ENCODE measurements around the gene AMBP.

AMBP gene

DNA sequence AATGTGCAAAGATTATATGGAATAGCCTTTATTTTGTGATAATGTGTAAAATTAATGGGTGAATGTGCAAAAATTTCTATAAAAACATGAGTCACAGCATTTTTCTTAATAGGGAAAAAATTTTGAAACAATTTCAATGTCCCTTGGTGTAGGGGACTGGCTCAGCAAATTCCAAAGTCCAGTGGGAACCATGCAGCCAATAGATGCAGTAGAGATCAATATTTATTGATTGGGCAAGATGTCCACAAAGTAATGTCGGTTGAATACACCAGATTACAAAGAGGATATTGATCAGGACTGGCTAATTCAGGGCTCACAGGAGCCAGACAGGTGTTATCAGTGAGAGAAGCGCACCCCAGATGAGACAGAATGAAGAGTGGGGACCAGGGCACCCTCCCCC lies 62.5 kb downstream of the AMBP start:
- Histone ChIP-seq H3K79me2 (ENCODE audit: insufficient read depth, low read length) (no peaks in the 10 kb centered on the region), H2AFZ (ENCODE audit: low read length) (no peak overlapping the region), H3K9me2 (replicated peaks; ENCODE audit: low read depth, low read length) (no peaks in the 10 kb centered on the region), H3K9me3 (ENCODE audit: insufficient read depth, low read depth, low read length) (no peaks in the 10 kb centered on the region), H4K20me1 (ENCODE audit: insufficient read depth, low read length, poor library complexity, severe bottlenecking) (no peaks in the 10 kb centered on the region), H3K4me3 (ENCODE audit: low read length, poor library complexity, severe bottlenecking) (no peak overlapping the region), H3K9ac (ENCODE audit: low read depth, low read length, poor library complexity, severe bottlenecking) (no peak overlapping the region), H3K36me3 (ENCODE audit: insufficient read depth, low read length) (peaks cover 57% of the 10 kb centered on the region; the same call in 1 of the 2 replicates), H3K4me2 (ENCODE audit: low read depth, low read length, poor library complexity, severe bottlenecking) (no peak overlapping the region), H3K27me3 (ENCODE audit: insufficient read depth, low read length, poor library complexity, severe bottlenecking) (no peaks in the 10 kb centered on the region), H3K4me1 (ENCODE audit: insufficient read depth, low read length, poor library complexity, severe bottlenecking) (no peaks in the 10 kb centered on the region), H3F3A (ENCODE audit: low read depth) (no peaks in the 10 kb centered on the region)
- TF ChIP-seq, protein P1, sequence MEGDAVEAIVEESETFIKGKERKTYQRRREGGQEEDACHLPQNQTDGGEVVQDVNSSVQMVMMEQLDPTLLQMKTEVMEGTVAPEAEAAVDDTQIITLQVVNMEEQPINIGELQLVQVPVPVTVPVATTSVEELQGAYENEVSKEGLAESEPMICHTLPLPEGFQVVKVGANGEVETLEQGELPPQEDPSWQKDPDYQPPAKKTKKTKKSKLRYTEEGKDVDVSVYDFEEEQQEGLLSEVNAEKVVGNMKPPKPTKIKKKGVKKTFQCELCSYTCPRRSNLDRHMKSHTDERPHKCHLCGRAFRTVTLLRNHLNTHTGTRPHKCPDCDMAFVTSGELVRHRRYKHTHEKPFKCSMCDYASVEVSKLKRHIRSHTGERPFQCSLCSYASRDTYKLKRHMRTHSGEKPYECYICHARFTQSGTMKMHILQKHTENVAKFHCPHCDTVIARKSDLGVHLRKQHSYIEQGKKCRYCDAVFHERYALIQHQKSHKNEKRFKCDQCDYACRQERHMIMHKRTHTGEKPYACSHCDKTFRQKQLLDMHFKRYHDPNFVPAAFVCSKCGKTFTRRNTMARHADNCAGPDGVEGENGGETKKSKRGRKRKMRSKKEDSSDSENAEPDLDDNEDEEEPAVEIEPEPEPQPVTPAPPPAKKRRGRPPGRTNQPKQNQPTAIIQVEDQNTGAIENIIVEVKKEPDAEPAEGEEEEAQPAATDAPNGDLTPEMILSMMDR (conservative IDR thresholded peaks at IDR 0.05; ENCODE audit: low read length) = no peak
- no peak for TF ChIP-seq EZH2phosphoT487 (IDR thresholded peaks at IDR 0.05; ENCODE audit: borderline replicate concordance)

DNA sequence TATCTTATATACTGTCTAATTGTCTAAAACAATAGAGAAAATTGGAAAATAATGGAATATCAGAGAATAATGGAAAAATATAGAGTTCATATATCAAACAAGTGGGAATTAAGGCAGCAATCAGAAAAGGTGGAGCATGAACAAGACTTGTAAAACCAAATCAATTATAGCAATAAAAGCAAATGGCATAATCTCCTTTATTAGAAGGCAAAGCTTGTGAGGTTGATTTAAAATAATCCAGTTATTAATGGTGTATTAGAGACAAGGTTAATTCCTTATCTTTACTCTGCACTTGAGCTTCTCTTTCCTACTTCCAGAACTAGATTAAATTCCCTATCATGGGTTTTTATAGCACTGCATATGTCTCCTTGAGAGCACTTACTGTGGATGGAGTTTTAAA lies 64.1 kb downstream of the AMBP start:
- Histone ChIP-seq H3K9me2 (replicated peaks; ENCODE audit: low read depth, low read length) (no peaks in the 10 kb centered on the region), H3K36me3 (ENCODE audit: insufficient read depth, low read length) (peaks cover 48% of the 10 kb centered on the region; the same call in 1 of the 2 replicates), H3K4me3 (ENCODE audit: low read length, poor library complexity, severe bottlenecking) (no peak overlapping the region), H4K20me1 (ENCODE audit: insufficient read depth, low read length, poor library complexity, severe bottlenecking) (no peaks in the 10 kb centered on the region), H3K9me3 (ENCODE audit: insufficient read depth, low read depth, low read length) (no peaks in the 10 kb centered on the region), H3K4me1 (ENCODE audit: insufficient read depth, low read length, poor library complexity, severe bottlenecking) (peaks cover 7% of the 10 kb centered on the region), H3K4me2 (ENCODE audit: low read depth, low read length, poor library complexity, severe bottlenecking) (no peak overlapping the region), H3F3A (ENCODE audit: low read depth) (no peaks in the 10 kb centered on the region), H3K9ac (ENCODE audit: low read depth, low read length, poor library complexity, severe bottlenecking) (no peak overlapping the region), H3K27me3 (ENCODE audit: insufficient read depth, low read length, poor library complexity, severe bottlenecking) (no peaks in the 10 kb centered on the region), H3K79me2 (ENCODE audit: insufficient read depth, low read length) (no peaks in the 10 kb centered on the region), H2AFZ (ENCODE audit: low read length) (no peak overlapping the region)
- TF ChIP-seq, protein P1 (conservative IDR thresholded peaks at IDR 0.05; ENCODE audit: low read length) = no peak
- TF ChIP-seq EZH2phosphoT487 (IDR thresholded peaks at IDR 0.05; ENCODE audit: borderline replicate concordance) = no peak

DNA sequence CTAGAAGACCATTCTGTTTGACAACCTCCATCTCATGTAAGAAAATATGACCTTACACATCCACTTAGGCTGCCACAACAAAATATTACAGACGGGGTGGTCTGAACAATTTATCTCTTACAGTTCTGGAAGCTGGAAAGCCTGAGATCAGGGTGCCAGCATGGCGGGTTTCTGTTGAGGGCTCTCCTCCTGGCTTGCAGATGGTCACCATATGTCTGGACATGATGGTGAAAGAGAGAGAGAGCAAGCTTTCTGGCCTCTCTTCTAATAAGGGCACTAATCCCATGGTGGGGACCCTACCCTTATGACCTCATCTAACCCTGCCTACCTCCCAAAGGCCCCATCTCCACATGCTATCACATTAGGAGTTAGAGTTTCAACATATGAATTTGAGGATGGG lies 66.0 kb downstream of the AMBP start:
- Histone ChIP-seq H3K79me2 (ENCODE audit: insufficient read depth, low read length) (no peaks in the 10 kb centered on the region), H3K27me3 (ENCODE audit: insufficient read depth, low read length, poor library complexity, severe bottlenecking) (no peaks in the 10 kb centered on the region), H3K9me3 (ENCODE audit: insufficient read depth, low read depth, low read length) (no peaks in the 10 kb centered on the region), H2AFZ (ENCODE audit: low read length) (no peak overlapping the region), H3K4me1 (ENCODE audit: insufficient read depth, low read length, poor library complexity, severe bottlenecking) (peaks cover 8% of the 10 kb centered on the region), H3K4me3 (ENCODE audit: low read length, poor library complexity, severe bottlenecking) (no peak overlapping the region), H3F3A (ENCODE audit: low read depth) (no peaks in the 10 kb centered on the region), H3K9me2 (replicated peaks; ENCODE audit: low read depth, low read length) (no peaks in the 10 kb centered on the region), H3K9ac (ENCODE audit: low read depth, low read length, poor library complexity, severe bottlenecking) (no peak overlapping the region), H3K4me2 (ENCODE audit: low read depth, low read length, poor library complexity, severe bottlenecking) (no peak overlapping the region), H4K20me1 (ENCODE audit: insufficient read depth, low read length, poor library complexity, severe bottlenecking) (no peaks in the 10 kb centered on the region), H3K36me3 (ENCODE audit: insufficient read depth, low read length) (peaks cover 49% of the 10 kb centered on the region; the same call in 1 of the 2 replicates)
- TF ChIP-seq EZH2phosphoT487 (IDR thresholded peaks at IDR 0.05; ENCODE audit: borderline replicate concordance) = no peak
- TF ChIP-seq, protein P1 (conservative IDR thresholded peaks at IDR 0.05; ENCODE audit: low read length) = no peak
